Activated T-helper 9 cell treated with anti-CD3 and anti-CD28 coated beads, Interleukin-2, amount 50 U/mL, for 16 hours (primary cell): ENCODE data around the gene CCDC68.

Source experiments
- DNase-seq: peaks from one replicate; pipeline ENCODE4 v3.0.0-alpha.2; 2020; ENCODE audit warnings: low read depth

The CCDC68 gene

GRCh38 chr18:54918060-54918459, 41.2 kb downstream of the CCDC68 start:
- DNase-seq, result no peak

DNA sequence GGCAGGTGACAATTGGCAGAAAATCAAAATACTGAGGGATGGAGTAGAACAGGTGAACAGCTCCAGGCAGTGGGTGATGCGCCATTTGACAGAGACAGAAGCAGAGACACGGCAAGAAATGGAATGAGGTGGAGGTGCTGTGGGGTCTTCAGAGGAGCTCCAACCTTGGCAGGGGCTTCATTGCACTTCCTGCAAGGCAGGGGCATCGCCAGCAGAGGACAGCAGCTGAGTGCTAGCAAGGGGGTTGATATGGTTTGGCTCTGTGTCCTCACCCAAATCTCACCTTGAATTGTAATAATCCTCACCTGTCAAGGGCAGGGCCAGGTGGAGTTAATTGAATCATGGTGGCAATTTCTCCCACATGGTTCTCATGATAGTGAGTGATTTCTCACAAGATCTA, 42.8 kb downstream of the CCDC68 start:
- DNase-seq, result no peak

- DNase-seq, result no peak
These were observed 44.4 kb downstream of the CCDC68 start for GRCh38 chr18:54914816-54915215.

- no peak for DNase-seq
These were observed 47.7 kb downstream of the CCDC68 start for GRCh38 chr18:54911551-54911950.

DNA sequence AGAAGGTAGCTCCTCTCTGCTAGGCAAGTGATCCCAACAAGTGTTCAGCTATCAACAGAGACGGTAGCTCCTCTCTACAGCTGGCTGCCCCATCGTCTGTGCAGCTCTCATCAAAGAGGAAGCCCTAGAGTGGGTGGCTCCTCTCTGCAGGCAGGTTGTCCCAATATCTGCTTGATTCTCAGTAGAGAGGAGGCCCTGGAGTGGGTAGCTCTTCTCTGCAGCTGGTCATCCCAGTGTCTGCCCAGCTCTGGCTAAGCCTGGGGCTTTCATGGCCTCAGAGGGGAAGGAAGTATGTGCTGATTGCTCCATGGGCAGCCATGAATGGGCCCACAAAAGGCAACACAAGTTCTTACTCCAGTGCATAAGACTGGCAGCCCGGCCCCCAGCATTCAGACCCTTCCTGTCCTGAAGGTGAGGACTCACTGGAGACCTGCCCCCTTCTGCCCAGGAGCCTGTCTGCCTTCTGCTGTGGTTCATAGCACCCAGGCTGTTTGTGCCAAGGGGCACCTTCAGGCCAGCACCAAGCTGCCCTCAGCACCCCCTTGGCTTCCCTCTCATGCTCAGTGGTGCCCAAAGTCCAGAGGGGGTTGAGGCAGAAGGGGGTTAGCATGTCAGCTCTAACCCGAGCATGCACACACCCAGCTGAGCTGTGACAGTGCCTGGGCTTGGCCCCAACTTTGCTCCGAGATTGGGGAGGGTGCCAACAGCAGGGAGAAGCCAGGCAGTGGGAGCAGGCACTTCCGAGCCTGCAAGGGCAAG, 48.9 kb downstream of the CCDC68 start:
- no peak for DNase-seq

DNA sequence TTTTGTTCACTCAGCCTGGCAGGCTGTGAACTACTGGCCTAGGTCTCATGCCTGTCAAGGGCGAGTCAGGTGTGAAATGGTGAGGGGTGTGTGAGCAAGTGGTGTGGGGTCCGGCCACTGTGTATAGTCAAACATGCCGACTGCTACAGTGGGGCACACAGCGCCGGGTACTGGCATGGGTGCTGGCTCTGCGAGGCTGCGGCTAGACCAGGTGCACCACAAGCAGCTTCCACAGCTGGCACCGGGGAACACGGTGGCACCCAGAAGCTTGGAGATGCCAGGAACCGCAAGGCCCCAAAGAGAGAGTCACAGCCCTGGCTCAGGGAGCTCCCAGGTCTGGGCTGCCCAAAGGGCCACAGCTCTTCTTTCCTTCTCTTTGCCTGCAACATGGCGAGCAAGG, 49.7 kb downstream of the CCDC68 start:
- DNase-seq, result no peak

DNA sequence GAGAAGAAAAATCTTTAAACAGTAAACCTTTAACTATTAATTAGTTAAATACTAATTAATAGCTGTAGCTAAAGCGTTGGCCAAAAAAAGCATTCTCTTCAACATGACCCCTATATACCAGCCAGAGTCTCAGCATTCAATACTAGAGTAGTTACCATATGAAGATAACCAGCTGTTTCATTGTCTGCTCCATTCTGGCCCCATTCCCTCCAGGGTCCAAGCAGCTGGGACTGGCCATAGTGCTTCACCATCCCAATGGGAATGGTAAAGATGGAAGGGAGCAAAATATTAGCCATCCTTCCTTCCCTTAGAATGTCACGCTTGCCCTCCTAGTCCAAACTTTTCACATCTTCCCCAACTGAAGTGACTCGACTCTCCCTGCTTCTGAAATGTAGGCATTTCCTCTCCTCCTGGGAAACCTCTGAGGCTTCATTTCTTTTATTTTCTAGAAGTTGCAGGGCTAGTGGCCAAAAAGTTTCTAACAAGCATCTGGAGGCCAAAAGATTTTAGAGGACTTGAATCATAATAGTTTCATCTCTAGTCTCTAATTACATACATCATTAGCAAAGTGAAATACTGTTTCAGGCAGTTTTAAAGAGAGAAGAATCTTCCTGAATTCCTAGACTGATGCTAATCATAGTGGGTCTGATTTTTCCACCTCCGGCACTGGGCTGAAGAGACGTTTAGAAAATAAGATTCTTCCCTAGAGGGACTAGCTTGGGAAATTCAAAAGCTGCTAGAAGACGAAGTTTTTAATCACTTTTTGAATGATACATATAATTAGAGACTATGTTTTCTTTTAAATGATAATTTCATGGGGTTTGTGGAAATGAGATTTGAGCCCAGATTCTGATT, 52.7 kb downstream of the CCDC68 start:
- no peak for DNase-seq

- DNase-seq, result no peak
These were observed 53.6 kb downstream of the CCDC68 start for GRCh38 chr18:54905629-54906028.

DNA sequence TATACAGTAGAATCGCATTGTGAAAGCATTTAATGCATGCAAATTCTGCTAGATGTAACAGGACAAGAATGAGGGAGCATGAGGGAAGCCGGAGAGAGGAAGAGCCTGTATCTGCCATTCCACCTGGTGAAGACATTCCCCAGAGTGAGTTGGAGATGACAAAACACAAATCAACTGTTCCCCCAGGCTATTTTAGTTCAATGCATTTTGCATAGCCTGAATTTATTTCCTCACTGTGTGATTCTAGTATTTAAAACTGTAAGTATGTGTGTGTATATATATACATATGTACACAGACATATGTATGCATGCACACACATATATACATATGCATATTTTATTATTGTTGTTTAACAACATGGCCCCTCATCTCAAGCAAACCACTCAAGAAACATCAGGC, 54.7 kb downstream of the CCDC68 start:
- DNase-seq, result no peak

DNA sequence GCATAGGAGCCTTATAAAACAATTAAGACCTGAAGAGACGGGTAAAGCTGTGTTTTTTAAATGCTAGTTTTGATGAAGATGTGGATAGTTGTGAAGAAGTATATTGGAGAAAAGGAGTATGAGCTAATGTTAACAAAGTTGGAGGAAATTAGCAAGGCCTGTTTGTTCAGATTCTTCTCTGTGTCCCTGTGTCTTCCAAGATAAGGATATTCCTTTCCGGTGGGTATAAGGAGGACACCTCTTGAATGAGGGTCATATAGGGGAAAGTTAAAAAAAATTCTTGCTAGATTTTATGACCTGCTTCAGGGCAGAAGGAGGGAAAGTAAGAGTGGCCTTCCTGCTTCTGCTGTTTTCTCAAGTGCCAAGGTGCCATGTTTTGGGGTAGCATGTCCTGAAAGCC, 59.0 kb downstream of the CCDC68 start:
- no peak for DNase-seq

GRCh38 chr18:54899500-54899899, 59.8 kb downstream of the CCDC68 start:
- DNase-seq, result no peak

DNA sequence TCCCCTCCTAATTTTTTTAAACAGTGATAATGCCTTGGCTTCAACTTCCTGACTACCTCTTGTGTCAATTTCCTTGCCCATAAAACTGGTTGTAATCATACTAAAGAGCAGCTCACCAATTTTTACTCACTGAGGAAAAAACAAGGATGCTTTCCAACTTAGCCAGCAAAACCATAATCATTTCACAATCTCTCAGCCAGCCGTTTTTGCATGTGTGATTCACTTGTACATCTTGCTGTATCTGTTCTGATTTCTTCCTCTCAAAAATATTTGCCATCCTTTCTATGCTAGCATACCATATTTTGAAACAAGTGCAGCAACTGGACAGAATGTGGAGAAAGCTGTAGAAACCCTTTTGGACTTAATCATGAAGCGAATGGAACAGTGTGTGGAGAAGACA, 70.3 kb downstream of the CCDC68 start:
- no peak for DNase-seq

DNA sequence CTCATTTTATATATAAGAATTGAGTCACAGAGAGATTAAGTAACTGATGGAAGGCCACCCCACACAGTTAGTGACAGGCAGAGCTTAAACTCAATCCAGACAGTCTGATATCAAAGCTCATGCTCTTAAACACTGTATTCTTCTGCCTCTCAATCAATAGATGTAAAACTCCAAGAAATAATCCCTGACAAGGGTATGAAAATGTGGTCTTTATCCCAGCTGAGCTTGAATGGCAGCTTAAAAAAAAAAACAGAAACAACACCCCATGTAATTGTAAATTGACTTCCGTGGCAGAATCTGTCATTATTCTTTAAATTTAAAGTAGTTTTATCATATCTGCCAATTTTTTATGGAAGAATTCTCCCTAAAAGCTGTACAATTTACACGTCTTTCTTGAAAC, 70.9 kb downstream of the CCDC68 start:
- no peak for DNase-seq

DNA sequence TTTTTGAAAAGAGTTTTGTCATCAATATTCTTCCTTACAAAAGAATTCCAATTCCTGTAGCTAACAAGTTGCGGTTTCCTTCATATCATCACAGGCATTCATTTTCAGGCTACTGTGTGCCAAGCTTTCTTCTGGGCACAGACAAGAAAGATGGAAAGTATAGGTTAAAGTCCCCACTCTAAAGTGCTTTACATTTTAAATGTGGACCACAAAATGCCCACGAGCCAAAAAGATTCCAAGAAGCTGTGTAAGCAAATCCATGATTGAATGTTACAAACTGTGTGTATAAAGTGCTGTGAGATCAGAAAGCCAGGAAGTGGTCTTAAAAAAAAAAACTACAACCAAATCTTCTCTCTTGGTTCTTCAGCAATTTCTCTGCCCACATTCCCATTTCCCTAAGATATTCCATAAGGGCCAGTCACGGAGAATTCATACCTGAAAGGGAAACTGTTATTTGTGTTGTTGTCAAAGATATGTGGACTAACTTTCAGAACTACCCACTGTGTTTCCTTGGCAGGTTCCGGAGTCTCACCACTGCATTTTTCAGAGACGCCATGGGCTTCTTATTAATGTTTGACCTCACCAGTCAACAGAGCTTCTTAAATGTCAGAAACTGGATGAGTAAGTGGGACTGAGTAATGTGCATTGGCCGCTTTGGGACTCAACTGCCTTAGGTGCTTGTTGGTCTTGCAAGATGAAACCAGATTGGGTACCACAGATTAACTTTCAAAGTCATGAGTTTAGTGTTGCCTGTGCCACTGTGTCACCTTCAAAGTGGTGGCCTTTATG, 75.3 kb downstream of the CCDC68 start:
- no peak for DNase-seq

GRCh38 chr18:54882318-54882717, 76.9 kb downstream of the CCDC68 start:
- no peak for DNase-seq

- no peak for DNase-seq
These were observed 78.0 kb downstream of the CCDC68 start for GRCh38 chr18:54881229-54881768.

DNA sequence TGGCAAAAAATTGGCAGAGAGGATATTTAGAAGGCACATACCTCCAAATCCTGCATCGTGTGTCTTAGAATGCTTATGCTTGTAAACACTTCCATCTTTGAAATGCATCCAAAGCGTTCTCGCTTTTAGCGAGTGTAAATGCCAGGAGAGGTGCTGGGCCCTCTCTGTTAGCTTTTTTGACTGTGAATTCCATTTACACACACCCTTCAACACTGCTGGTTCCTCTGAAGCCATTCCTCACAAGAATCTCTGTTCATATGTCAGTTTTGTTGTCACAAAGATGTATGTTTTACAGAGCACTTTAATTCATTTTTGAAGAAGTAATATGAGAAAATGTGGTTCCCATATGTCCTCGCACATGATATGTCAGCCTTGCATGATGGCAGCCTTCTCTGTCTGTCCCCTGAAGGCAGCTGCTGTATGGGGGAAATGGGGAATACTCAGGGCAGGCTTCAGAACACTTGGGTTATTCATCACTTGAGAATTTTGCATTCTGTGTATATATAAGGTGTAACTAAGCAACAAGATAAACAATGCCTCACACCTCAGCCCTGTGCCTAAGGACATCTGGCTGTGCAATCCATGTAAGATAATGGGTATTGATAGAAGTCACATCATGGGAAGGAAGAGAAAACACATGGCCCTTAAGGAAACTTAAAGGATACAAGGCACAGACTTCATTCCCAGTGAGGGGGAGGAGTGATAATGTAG, 78.7 kb downstream of the CCDC68 start:
- no peak for DNase-seq

GRCh38 chr18:54879691-54880090, 79.6 kb downstream of the CCDC68 start:
- DNase-seq, result no peak

GRCh38 chr18:54878659-54879358, 80.5 kb downstream of the CCDC68 start:
- no peak for DNase-seq

DNA sequence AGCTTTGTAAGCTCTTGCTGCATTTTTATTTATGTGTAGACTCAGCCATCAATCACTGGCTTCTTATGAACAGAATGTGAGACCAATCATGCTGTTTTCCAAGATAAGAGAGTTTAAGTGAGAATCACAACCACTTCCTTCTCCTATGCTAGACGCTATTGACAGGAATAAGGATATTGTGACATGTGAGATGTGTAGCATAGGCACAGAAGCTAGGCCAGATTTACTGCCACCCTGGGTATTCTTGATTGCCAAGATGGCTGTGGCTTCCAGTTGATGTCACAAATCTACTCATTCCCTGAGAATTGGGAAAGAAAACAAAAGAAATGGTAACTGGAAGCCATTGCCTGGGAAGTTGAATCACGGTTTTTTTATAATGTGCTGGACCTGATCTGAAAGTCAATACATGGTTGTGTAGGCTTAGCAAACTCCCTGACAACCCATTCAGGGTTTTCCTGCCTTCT, 81.1 kb downstream of the CCDC68 start:
- no peak for DNase-seq

- DNase-seq, result no peak
These were observed 82.2 kb downstream of the CCDC68 start for GRCh38 chr18:54877076-54877475.
